Measurements from ENCODE around the gene RBM4B.

GRCh38 chr11:66636411-66636810, 41.3 kb downstream of the RBM4B start:
- TF ChIP-seq CTCF (IDR thresholded peaks at IDR 0.05) (no peak), POLR2AphosphoS5 (IDR thresholded peaks at IDR 0.05) (no peak), EP300 (IDR thresholded peaks at IDR 0.05) (no peak), POLR2A (IDR thresholded peaks at IDR 0.05) (no peak)

Measured in stomach (tissue), 4 donors.